ENCODE data around the gene INMT.
A peak's percentile ranks its signal among the peaks of the same experiment; 100 is the strongest.

The INMT gene

DNA sequence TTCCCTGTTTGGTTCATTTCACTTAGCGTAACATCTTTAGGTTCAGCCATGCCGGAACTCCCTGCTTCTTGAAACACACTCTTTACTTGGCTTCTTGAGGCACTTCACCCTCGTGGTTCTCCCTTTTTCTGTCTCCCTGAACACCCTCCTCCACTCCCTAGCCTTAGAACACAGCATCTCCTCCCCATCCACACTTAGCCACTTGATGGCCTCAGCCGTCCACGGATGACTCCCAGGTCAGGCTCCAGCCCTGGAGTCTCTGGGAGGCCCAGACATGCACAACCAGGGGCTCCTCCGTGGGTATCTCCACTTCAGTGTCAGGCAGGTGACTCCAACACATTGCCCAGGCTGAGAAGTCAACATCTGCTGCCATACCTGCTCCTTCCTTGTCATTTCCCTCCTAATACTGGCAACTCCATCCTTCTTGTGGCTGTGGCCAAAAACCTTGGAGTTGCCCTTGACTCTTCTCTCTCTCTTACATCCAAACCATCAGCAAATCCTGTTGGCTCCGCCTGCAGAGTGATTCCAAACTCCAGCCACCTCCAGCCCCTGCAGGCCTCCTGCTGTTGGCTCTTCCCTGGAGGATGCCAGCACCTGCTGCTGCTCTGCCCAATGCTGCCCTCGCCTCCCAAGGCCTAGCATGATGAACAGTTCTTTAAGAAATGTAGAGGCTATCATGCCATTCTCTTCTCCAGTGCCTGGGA, 8.4 kb upstream of the INMT start:
- H3K36me3 ChIP-seq (ENCODE audit: control insufficient read depth, insufficient read depth, low read length): no peaks in the 10 kb centered on the region
- H3K4me3 ChIP-seq (ENCODE audit: low read length): no peak overlapping the region
- H3K4me1 ChIP-seq (ENCODE audit: control insufficient read depth, insufficient read depth, low read length): no peaks in the 10 kb centered on the region
- no peaks in the 10 kb centered on the region for H3K27me3 ChIP-seq (ENCODE audit: control insufficient read depth, insufficient read depth, low read length)
- no peak overlapping the region for H3K27ac ChIP-seq (ENCODE audit: low read depth, low read length)
- no peak overlapping the region for H3K9ac ChIP-seq (ENCODE audit: low read length)

DNA sequence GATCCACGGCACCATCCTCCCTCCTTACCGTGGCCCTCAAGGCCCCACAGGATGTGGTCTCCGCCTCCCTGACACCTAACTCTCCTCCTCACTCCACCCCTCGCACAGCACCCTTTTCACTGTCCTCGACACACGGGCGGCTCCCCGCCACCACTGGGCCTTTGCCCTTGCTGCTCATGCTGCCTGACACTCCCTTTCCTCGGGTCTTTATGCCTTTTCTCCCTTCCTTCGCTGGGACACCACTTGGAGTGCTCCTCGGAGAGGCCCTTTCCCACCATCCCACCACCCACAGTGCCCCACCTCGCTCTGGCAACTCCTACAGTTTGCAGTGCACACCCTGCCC, 7.9 kb upstream of the INMT start:
- Histone ChIP-seq H3K4me3 (ENCODE audit: low read length) (no peak overlapping the region), H3K4me1 (ENCODE audit: control insufficient read depth, insufficient read depth, low read length) (no peaks in the 10 kb centered on the region)

DNA sequence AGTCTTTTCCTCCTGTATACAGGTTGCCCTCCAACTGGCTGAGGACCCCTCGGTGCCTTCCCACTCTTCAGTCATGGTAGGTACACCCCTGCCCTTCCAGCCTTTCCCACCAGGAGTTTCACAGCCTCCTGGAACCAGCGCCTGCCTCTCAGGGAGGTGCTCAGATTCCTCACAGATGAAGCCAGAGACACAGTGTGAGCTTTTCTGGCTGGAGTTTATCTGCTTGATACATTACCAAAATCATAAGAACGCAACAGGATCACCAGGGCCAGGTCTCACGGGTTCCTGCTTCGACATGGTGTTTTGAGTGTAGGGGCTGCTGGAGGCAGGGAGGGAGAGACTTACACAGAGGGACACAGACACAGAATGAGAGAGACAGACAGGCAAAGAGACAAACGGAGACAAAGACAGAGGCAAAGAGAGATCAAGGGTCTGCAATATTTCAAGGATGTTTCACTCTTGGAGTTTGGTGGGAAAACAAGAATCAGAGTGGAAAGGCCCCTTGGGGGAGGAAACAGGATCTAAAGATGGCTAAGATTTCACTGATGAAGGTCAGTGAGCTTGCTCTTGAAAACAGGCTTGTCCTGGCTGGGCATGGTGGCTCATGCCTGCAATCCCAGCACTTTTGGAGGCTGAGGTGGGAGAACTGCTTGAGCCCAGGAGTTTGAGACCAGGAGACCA, 6.5 kb upstream of the INMT start:
- no peaks in the 10 kb centered on the region for H3K27me3 ChIP-seq (ENCODE audit: control insufficient read depth, insufficient read depth, low read length)
- no peak overlapping the region for H3K27ac ChIP-seq (ENCODE audit: low read depth, low read length)

More for the DNA sequence above, 7.9 kb upstream of the INMT start:
- H3K9ac ChIP-seq (ENCODE audit: low read length): no peak overlapping the region
- H3K27ac ChIP-seq (ENCODE audit: low read depth, low read length): no peak overlapping the region
- no peaks in the 10 kb centered on the region for H3K36me3 ChIP-seq (ENCODE audit: control insufficient read depth, insufficient read depth, low read length)
- no peaks in the 10 kb centered on the region for H3K27me3 ChIP-seq (ENCODE audit: control insufficient read depth, insufficient read depth, low read length)

DNA sequence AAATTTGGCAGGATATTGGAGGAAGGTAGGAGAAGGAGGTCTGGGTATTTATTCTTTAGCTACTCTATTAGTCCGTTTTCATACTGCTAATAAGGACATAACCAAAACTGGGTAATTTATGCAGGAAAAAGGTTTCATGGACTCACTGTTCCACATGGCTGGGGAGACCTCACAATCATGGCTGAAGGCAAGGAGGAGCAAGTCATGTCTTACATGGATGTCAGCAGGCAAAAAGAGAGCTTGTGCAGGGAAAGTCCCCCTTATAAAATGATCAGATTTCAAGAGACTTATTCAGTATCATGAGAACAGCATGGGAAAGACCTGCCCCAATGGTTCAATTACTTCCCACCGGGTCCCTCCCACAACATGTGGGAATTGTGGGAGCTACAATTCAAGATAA, 1.9 kb upstream of the INMT start:
- no peaks in the 10 kb centered on the region for H3K27me3 ChIP-seq (ENCODE audit: control insufficient read depth, insufficient read depth, low read length)
- peak overlapping the region; percentile 77 for H3K27ac ChIP-seq (ENCODE audit: low read depth, low read length)
- H3K36me3 ChIP-seq (ENCODE audit: control insufficient read depth, insufficient read depth, low read length): no peaks in the 10 kb centered on the region
- H3K9ac ChIP-seq (ENCODE audit: low read length): no peak overlapping the region
- peaks cover 26% of the 10 kb centered on the region for H3K4me1 ChIP-seq (ENCODE audit: control insufficient read depth, insufficient read depth, low read length)
- H3K4me3 ChIP-seq (ENCODE audit: low read length): no peak overlapping the region

More for the DNA sequence above, 6.5 kb upstream of the INMT start:
- Histone ChIP-seq H3K4me1 (ENCODE audit: control insufficient read depth, insufficient read depth, low read length) (peaks cover 3% of the 10 kb centered on the region), H3K36me3 (ENCODE audit: control insufficient read depth, insufficient read depth, low read length) (no peaks in the 10 kb centered on the region), H3K9ac (ENCODE audit: low read length) (no peak overlapping the region), H3K4me3 (ENCODE audit: low read length) (no peak overlapping the region)

DNA sequence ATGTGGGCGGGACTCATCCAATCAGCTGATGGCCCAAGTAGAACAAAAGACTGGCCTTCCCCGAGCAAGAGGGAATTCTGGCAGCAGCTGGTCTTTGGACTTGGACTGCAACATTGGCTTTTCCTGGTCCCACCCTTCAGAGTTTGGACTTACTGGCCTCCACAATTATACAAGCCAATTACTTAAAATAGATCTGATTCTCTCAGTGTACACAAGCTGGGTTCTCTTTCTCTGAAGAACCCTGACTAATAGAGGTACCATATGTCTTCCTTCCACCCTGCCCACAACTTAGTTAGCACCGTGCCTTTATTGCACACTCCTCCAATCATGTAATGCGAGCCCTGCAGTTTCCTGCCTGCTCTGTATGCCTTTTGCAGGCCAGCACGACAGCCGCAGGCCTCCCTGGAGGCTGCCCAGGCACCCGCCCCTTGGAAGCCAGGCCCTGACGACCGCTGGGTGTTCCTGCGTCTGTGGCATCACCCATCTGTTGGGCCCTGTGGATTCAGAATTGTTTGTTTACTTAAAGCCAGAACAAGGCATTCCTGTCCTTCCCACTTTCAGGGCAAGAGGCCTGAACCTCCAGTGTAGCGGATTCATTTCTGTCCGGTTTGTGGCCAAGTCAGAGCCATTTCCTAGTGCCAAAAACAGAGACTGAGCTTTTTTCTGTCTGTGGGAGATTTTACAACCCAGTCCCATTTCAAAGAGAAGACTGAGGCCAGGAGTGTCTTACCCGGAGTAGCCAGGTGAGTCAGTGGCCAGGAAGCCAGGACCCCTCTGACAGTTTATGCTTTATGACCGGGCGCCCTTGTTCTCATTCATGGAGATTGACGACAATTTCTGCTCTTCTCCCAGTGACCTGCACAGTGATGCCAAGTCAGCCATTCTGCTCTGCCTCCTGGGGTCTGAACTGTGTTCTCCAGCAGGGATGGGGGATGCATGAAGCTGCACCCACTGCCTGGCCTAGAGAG, 968 bp upstream of the INMT start:
- Histone ChIP-seq H3K27me3 (ENCODE audit: control insufficient read depth, insufficient read depth, low read length) (no peaks in the 10 kb centered on the region), H3K9ac (ENCODE audit: low read length) (no peak overlapping the region), H3K4me1 (ENCODE audit: control insufficient read depth, insufficient read depth, low read length) (peaks cover 35% of the 10 kb centered on the region), H3K4me3 (ENCODE audit: low read length) (peak overlapping the region; percentile 10), H3K36me3 (ENCODE audit: control insufficient read depth, insufficient read depth, low read length) (no peaks in the 10 kb centered on the region), H3K27ac (ENCODE audit: low read depth, low read length) (peak overlapping the region; percentile 77)

DNA sequence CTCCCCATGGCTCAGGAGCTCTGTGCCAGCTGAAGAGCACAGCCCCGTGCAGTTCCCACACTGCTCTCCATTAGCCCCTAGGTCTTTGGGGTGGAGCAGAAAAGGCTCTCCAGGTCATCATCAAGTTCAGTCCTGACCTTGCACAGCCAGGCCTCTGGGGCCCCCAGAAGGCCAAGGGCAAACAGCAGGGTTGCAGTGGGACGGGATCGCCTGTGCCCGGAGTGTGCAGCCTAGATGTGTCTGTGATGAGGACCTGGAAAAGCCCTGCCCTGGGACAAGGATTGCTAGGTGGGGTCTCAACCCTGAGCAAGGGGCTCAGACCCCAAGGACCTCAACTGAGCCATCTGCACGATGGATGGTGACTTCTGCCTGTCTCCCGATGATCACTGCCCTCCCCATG, 549 bp downstream of the INMT start:
- Histone ChIP-seq H3K9ac (ENCODE audit: low read length) (no peak overlapping the region), H3K4me3 (ENCODE audit: low read length) (peak overlapping the region; percentile 64)

DNA sequence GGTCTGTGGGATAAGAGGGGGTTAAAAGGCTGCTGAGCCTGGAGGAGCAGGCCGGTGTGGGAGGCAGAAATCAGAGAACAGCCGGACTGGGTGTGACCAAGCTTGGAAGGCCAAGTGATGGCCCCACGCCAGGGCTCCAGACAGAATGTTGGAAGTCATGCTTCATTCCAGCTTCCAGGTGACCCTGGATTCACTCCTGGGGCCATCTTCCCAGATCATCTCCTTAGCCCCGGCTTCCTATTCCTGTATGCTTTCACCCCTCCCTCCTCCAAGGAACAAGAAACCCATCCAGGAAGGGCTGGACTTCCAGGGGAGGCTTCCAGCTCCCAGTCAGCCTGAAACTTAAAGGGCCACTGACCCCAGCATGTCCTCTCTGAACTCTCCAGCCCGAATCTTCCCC, 1.0 kb downstream of the INMT start:
- no peaks in the 10 kb centered on the region for H3K27me3 ChIP-seq (ENCODE audit: control insufficient read depth, insufficient read depth, low read length)
- peak overlapping the region; percentile 64 for H3K4me3 ChIP-seq (ENCODE audit: low read length)
- peaks cover 39% of the 10 kb centered on the region for H3K4me1 ChIP-seq (ENCODE audit: control insufficient read depth, insufficient read depth, low read length)
- peak overlapping the region; percentile 77 for H3K27ac ChIP-seq (ENCODE audit: low read depth, low read length)
- no peak overlapping the region for H3K9ac ChIP-seq (ENCODE audit: low read length)
- no peaks in the 10 kb centered on the region for H3K36me3 ChIP-seq (ENCODE audit: control insufficient read depth, insufficient read depth, low read length)

More for the DNA sequence above, 549 bp downstream of the INMT start:
- Histone ChIP-seq H3K27ac (ENCODE audit: low read depth, low read length) (peak overlapping the region; percentile 77), H3K27me3 (ENCODE audit: control insufficient read depth, insufficient read depth, low read length) (no peaks in the 10 kb centered on the region), H3K36me3 (ENCODE audit: control insufficient read depth, insufficient read depth, low read length) (no peaks in the 10 kb centered on the region), H3K4me1 (ENCODE audit: control insufficient read depth, insufficient read depth, low read length) (peaks cover 38% of the 10 kb centered on the region)

DNA sequence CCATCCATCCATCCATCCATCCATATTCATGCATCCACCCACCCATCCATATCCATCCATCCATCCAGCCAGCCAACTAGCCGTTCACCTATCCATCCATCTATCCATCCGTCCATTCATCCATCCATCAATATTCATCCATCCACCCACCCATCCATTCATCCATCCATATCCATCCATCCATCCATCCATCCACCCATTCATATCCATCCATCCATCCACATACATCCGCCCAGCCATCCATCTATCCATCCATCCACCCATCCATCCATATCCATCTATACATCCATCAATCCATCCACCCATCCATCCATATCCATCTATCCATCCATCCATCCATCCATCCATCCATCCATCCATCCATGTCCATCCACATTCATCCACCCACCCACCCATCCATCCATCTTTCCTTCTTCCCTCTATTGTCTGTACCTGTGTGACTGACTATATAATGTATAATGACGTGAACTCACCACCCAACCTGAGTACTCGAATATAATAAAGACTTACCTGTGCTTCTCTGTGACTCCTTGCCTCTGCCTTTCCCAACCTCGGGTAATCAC, 2.5 kb downstream of the INMT start:
- Histone ChIP-seq H3K4me3 (ENCODE audit: low read length) (no peak overlapping the region), H3K36me3 (ENCODE audit: control insufficient read depth, insufficient read depth, low read length) (no peaks in the 10 kb centered on the region), H3K27ac (ENCODE audit: low read depth, low read length) (no peak overlapping the region), H3K4me1 (ENCODE audit: control insufficient read depth, insufficient read depth, low read length) (peaks cover 39% of the 10 kb centered on the region), H3K9ac (ENCODE audit: low read length) (no peak overlapping the region), H3K27me3 (ENCODE audit: control insufficient read depth, insufficient read depth, low read length) (no peaks in the 10 kb centered on the region)

DNA sequence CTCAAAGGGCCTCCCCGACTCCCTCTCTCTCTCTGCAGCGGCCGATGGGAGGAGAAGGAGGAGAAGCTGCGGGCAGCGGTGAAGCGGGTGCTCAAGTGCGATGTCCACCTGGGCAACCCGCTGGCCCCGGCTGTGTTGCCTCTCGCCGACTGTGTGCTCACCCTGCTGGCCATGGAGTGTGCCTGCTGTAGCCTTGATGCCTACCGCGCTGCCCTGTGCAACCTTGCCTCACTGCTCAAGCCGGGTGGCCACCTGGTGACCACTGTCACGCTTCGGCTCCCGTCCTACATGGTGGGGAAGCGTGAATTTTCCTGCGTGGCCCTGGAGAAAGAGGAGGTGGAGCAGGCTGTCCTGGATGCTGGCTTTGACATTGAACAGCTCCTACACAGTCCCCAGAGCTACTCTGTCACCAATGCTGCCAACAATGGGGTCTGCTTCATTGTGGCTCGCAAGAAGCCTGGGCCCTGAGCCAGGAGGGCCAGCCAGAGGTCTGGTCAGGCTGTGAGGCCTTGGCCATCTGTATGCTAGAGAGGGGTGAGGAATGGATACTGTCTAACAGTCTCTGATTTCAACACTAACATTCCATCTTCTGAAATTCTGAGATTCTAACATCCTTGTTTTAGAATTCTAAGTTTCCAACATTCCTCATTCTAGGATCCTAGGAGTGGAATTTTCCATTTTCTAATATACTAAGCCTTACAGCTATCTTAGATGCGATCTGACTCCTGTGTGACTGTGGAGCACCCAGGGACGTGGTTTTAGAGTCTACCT, 3.6 kb downstream of the INMT start:
- Histone ChIP-seq H3K4me1 (ENCODE audit: control insufficient read depth, insufficient read depth, low read length) (peaks cover 34% of the 10 kb centered on the region), H3K27ac (ENCODE audit: low read depth, low read length) (peak overlapping the region; percentile 61), H3K9ac (ENCODE audit: low read length) (no peak overlapping the region), H3K4me3 (ENCODE audit: low read length) (no peak overlapping the region), H3K36me3 (ENCODE audit: control insufficient read depth, insufficient read depth, low read length) (no peaks in the 10 kb centered on the region), H3K27me3 (ENCODE audit: control insufficient read depth, insufficient read depth, low read length) (no peaks in the 10 kb centered on the region)

DNA sequence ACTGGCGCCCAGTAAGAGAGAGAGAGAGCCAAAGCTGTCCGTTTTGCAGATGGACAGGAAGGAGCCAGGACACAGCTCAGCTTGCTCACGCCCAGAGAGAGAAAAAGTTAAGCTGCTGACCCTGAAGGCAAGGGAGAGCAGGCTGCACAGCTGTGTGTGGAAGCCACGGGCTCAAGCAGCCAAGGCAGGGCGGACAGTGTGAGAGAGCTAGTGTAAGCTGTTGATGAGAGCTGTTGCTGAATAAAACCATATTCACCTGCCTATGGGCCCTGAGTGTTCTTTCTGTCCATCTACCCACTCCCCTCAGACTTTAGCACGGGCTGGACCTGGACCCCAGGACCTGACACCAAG, 5.4 kb downstream of the INMT start:
- Histone ChIP-seq H3K9ac (ENCODE audit: low read length) (no peak overlapping the region), H3K4me3 (ENCODE audit: low read length) (no peak overlapping the region), H3K27ac (ENCODE audit: low read depth, low read length) (no peak overlapping the region), H3K36me3 (ENCODE audit: control insufficient read depth, insufficient read depth, low read length) (no peaks in the 10 kb centered on the region), H3K27me3 (ENCODE audit: control insufficient read depth, insufficient read depth, low read length) (no peaks in the 10 kb centered on the region), H3K4me1 (ENCODE audit: control insufficient read depth, insufficient read depth, low read length) (peaks cover 21% of the 10 kb centered on the region)

DNA sequence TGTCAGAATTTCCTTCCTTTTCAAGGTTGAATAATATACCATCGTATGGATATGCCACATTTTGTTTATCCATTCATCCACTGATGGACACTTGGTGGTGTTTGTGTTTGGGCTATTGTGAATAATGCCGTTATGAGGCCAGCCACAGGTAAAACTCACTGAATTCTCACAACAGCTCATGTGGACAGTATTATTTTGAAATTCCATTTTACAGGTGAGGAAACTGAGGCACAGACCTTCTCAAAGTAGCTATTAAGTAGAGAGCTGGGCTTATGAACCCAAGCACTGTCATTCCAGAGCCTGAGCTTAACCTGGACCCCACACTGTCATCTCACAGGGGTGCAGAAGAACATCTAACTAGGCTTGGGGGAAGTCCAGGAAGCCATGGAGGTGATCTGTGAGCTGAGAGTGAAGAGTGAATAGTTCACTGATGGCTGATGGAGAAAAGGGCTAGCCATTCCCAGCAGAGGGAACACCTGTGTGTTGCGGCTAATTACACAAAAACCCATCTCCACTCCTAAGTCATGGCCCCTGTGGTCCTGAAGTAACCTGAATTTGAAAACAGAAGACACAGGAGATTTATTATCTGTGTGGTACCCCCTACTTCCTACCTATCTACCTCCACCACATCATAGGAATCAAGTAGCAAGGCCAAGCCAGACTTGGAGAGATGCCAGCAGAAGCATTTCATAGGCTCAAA, 8.7 kb downstream of the INMT start:
- peaks cover 26% of the 10 kb centered on the region for H3K4me1 ChIP-seq (ENCODE audit: control insufficient read depth, insufficient read depth, low read length)
- H3K9ac ChIP-seq (ENCODE audit: low read length): no peak overlapping the region
- no peak overlapping the region for H3K27ac ChIP-seq (ENCODE audit: low read depth, low read length)
- H3K36me3 ChIP-seq (ENCODE audit: control insufficient read depth, insufficient read depth, low read length): no peaks in the 10 kb centered on the region
- no peaks in the 10 kb centered on the region for H3K27me3 ChIP-seq (ENCODE audit: control insufficient read depth, insufficient read depth, low read length)
- H3K4me3 ChIP-seq (ENCODE audit: low read length): no peak overlapping the region

Data from rectal smooth muscle tissue (tissue), 1 donor.